Fibroblast of lung (primary cell): ENCODE results near the gene IGF1R. TPM values are rescaled to one million over a fixed set of nuclear protein-coding genes. Genes with fewer than 3 reads are reported as not detected.
A peak's percentile ranks its signal among the peaks of the same experiment; 100 is the strongest.

Experiments
- DNase-seq, 2 donors: peaks; one replicate each; pipeline versions ENCODE4 v3.0.0 to v3.0.0-alpha.2; 2010; ENCODE audit warnings: low read depth in 2 of 2
- H2AFZ ChIP-seq: 2 replicates; pipeline ENCODE4 v1.5.1; 2012; ENCODE audit warnings: low read length, control low read depth, inconsistent platforms
- H3K27ac ChIP-seq: 2 replicates; pipeline ENCODE4 v1.5.1; 2011; ENCODE audit warnings: low read length, control low read depth; ENCODE audit not compliant: insufficient read depth
- H3K27me3 ChIP-seq: 2 replicates; pipeline ENCODE4 v1.5.1; 2011; ENCODE audit warnings: mild to moderate bottlenecking, low read length; ENCODE audit not compliant: control insufficient read depth, insufficient read depth
- H3K36me3 ChIP-seq: 2 replicates; pipeline ENCODE4 v1.5.1; 2011; ENCODE audit warnings: low read length; ENCODE audit not compliant: control insufficient read depth, insufficient read depth
- H3K4me1 ChIP-seq: 2 replicates; pipeline ENCODE4 v1.5.1; 2011; ENCODE audit warnings: low read length; ENCODE audit not compliant: control insufficient read depth, insufficient read depth; ENCODE audit errors: extremely low read depth
- H3K4me2 ChIP-seq: 2 replicates; pipeline ENCODE4 v1.5.1; 2011; ENCODE audit warnings: low read length, control low read depth; ENCODE audit not compliant: insufficient read depth; ENCODE audit errors: extremely low read depth
- H3K4me3 ChIP-seq, 4 experiments: fragments of 200-600 bp in 1 of 4; sonication (generic) in 1 of 4; replicated peaks in 1 of 4; 2 replicates each; pipeline ENCODE4 v1.5.1; 2011 to 2016; ENCODE audit warnings: low read length in 4 of 4, low read depth in 3 of 4, mild to moderate bottlenecking in 3 of 4, control low read depth in 2 of 4, inconsistent platforms in 1 of 4, mixed read lengths in 1 of 4; ENCODE audit not compliant: insufficient read depth in 1 of 4; ENCODE audit errors: control extremely low read depth in 1 of 4
- H3K79me2 ChIP-seq: 2 replicates; pipeline ENCODE4 v1.5.1; 2012; ENCODE audit warnings: mild to moderate bottlenecking, low read length, inconsistent platforms; ENCODE audit not compliant: control insufficient read depth, insufficient read depth
- H3K9ac ChIP-seq: 2 replicates; pipeline ENCODE4 v1.5.1; 2011; ENCODE audit warnings: mild to moderate bottlenecking, low read length, control low read depth; ENCODE audit not compliant: insufficient read depth
- H3K9me3 ChIP-seq: 2 replicates; pipeline ENCODE4 v1.5.1; 2012; ENCODE audit warnings: low read depth, low read length; ENCODE audit not compliant: control insufficient read depth, insufficient read depth
- H4K20me1 ChIP-seq: 2 replicates; pipeline ENCODE4 v1.5.1; 2011; ENCODE audit warnings: low read length; ENCODE audit not compliant: control insufficient read depth, insufficient read depth; ENCODE audit errors: extremely low read depth
- CTCF ChIP-seq, 2 donors: IDR thresholded peaks in 1 of 2; conservative IDR thresholded peaks in 1 of 2; 1 replicate in 1 of 2; 2 replicates in 1 of 2; pipeline ENCODE4 v1.5.1; 2011 to 2012; ENCODE audit warnings: low read length in 2 of 2, control low read depth in 1 of 2, inconsistent platforms in 1 of 2, low read depth in 1 of 2, mild to moderate bottlenecking in 1 of 2
- EZH2 ChIP-seq: IDR thresholded peaks from 2 replicates; pipeline ENCODE4 v1.5.1; 2012; ENCODE audit warnings: low read length, control low read depth, mild to moderate bottlenecking; ENCODE audit errors: missing control alignments
- polyA plus RNA-seq, 2 donors: library from polyadenylated mRNA; depleted of rRNA in 1 of 2; stranded (reverse) in 1 of 2; unstranded in 1 of 2; fragments of >200 nt; gene quantifications; 2 replicates each; pipeline ENCODE4 v1.2.1, GENCODE V29; 2011 to 2012; ENCODE audit warnings: missing spikeins in 1 of 2
- total RNA-seq: library from RNA; depleted of rRNA; stranded (reverse); fragments of >200 nt; gene quantifications from 2 replicates; pipeline ENCODE4 v1.2.1, GENCODE V29; 2014

The IGF1R gene
- total and polyA plus RNA-seq, 2 donors (not counting 1 experiment from before 2014, with no cell fraction given): 14.6 to 28.6 TPM

GRCh38 chr15:98965597-98965996 is 317.3 kb downstream of the IGF1R start:
- H4K20me1 ChIP-seq: no peaks in the 10 kb centered on the region
- no peak overlapping the region for H2AFZ ChIP-seq
- no peak for DNase-seq
- H3K27me3 ChIP-seq: no peaks in the 10 kb centered on the region
- TF ChIP-seq CTCF (conservative IDR thresholded peaks at IDR 0.05 in 1 of 2, IDR thresholded peaks at IDR 0.05 in 1 of 2; ENCODE audit: low read depth in 1 of 2, low read length in 2 of 2): no peak
- TF ChIP-seq EZH2: no peak
- H3K9ac ChIP-seq: no peak overlapping the region
- H3K4me2 ChIP-seq: no peak overlapping the region
- H3K9me3 ChIP-seq: peaks cover 6% of the 10 kb centered on the region
- H3K4me3 ChIP-seq: no peak overlapping the region
- H3K27ac ChIP-seq: no peak overlapping the region
- no peaks in the 10 kb centered on the region for H3K4me1 ChIP-seq
- no peaks in the 10 kb centered on the region for H3K79me2 ChIP-seq
- H3K36me3 ChIP-seq: peaks cover 9% of the 10 kb centered on the region

- Histone ChIP-seq H3K36me3 (peaks cover 6% of the 10 kb centered on the region), H3K9ac (no peak overlapping the region), H3K79me2 (no peaks in the 10 kb centered on the region), H3K4me1 (no peaks in the 10 kb centered on the region), H4K20me1 (no peaks in the 10 kb centered on the region), H3K4me2 (no peak overlapping the region), H3K9me3 (peaks cover 6% of the 10 kb centered on the region), H3K4me3 (no peak overlapping the region), H2AFZ (no peak overlapping the region), H3K27me3 (no peaks in the 10 kb centered on the region), H3K27ac (no peak overlapping the region)
- peak in 1 of 2 donors; percentile 45 for DNase-seq
- TF ChIP-seq EZH2 (no peak), CTCF (conservative IDR thresholded peaks at IDR 0.05 in 1 of 2, IDR thresholded peaks at IDR 0.05 in 1 of 2; ENCODE audit: low read depth in 1 of 2, low read length in 2 of 2) (no peak)
These were observed 317.9 kb downstream of the IGF1R start for GRCh38 chr15:98966091-98966787.

- H2AFZ ChIP-seq: no peak overlapping the region
- H3K4me3 ChIP-seq: no peak overlapping the region
- H3K9ac ChIP-seq: no peak overlapping the region
- H4K20me1 ChIP-seq: no peaks in the 10 kb centered on the region
- no peaks in the 10 kb centered on the region for H3K36me3 ChIP-seq
- no peak overlapping the region for H3K4me2 ChIP-seq
- TF ChIP-seq CTCF (conservative IDR thresholded peaks at IDR 0.05 in 1 of 2, IDR thresholded peaks at IDR 0.05 in 1 of 2; ENCODE audit: low read depth in 1 of 2, low read length in 2 of 2): no peak
- no peak for TF ChIP-seq EZH2
- H3K27me3 ChIP-seq: no peaks in the 10 kb centered on the region
- H3K9me3 ChIP-seq: no peaks in the 10 kb centered on the region
- no peaks in the 10 kb centered on the region for H3K4me1 ChIP-seq
- no peak for DNase-seq
- H3K79me2 ChIP-seq: no peaks in the 10 kb centered on the region
- H3K27ac ChIP-seq: no peak overlapping the region
These were observed 318.8 kb downstream of the IGF1R start for GRCh38 chr15:98967096-98967495.
